Neural progenitor cell (in vitro differentiated cells): ENCODE measurements around the gene GTF3C4. TPM values are rescaled to one million over a fixed set of nuclear protein-coding genes. Genes with fewer than 3 reads are reported as not detected.

Experiments used
- DNase-seq: peaks from one replicate; pipeline ENCODE4 v3.0.0-alpha.2; 2016; ENCODE audit warnings: low spot score
- H2AFZ ChIP-seq: fragments of 200-600 bp; sonication (generic); replicated peaks from 2 replicates; pipeline ENCODE4 v1.6.1; 2016; ENCODE audit warnings: antibody characterized with exemption
- H3F3A ChIP-seq: fragments of 200-600 bp; sonication (generic); 2 replicates; pipeline ENCODE4 v1.6.1; 2016; ENCODE audit warnings: antibody characterized with exemption, low read depth
- H3K27ac ChIP-seq: fragments of 200-600 bp; sonication (generic); 2 replicates; pipeline ENCODE4 v1.5.1; 2016; ENCODE audit warnings: mild to moderate bottlenecking
- H3K27me3 ChIP-seq: fragments of 200-600 bp; sonication (generic); 2 replicates; pipeline ENCODE4 v1.6.1; 2016; ENCODE audit warnings: mild to moderate bottlenecking, moderate library complexity
- H3K36me3 ChIP-seq: fragments of 200-600 bp; sonication (generic); 2 replicates; pipeline ENCODE4 v1.5.1; 2016
- H3K4me1 ChIP-seq: fragments of 200-600 bp; sonication (generic); 2 replicates; pipeline ENCODE4 v1.6.1; 2016; ENCODE audit warnings: mixed run types
- H3K4me2 ChIP-seq: fragments of 200-600 bp; sonication (generic); 2 replicates; pipeline ENCODE4 v1.6.1; 2016
- H3K4me3 ChIP-seq: fragments of 200-600 bp; sonication (generic); 2 replicates; pipeline ENCODE4 v1.5.1; 2016
- H3K79me2 ChIP-seq: fragments of 200-600 bp; sonication (generic); 2 replicates; pipeline ENCODE4 v1.6.1; 2016; ENCODE audit warnings: low read depth
- H3K9ac ChIP-seq: fragments of 200-600 bp; sonication (generic); 2 replicates; pipeline ENCODE4 v1.6.1; 2016
- H3K9me3 ChIP-seq: fragments of 200-600 bp; sonication (generic); 2 replicates; pipeline ENCODE4 v1.5.1; 2016; ENCODE audit warnings: low read depth
- H4K20me1 ChIP-seq: fragments of 200-600 bp; sonication (generic); 2 replicates; pipeline ENCODE4 v1.6.1; 2016; ENCODE audit warnings: low read depth
- H3K27ac Mint-ChIP-seq: 3 replicates; pipeline ENCODE4 v1.8.0; 2021; ENCODE audit warnings: mixed read lengths
- H3K27me3 Mint-ChIP-seq: 2 replicates; pipeline ENCODE4 v1.8.0; 2022; ENCODE audit warnings: low read depth, mild to moderate bottlenecking, inconsistent platforms, moderate library complexity, mixed read lengths; ENCODE audit not compliant: insufficient read depth
- H3K36me3 Mint-ChIP-seq: 3 replicates; pipeline ENCODE4 v1.8.0; 2021; ENCODE audit warnings: mixed read lengths
- H3K4me1 Mint-ChIP-seq: 3 replicates; pipeline ENCODE4 v1.8.0; 2021; ENCODE audit warnings: mixed read lengths
- H3K4me3 Mint-ChIP-seq: 3 replicates; pipeline ENCODE4 v1.8.0; 2021; ENCODE audit warnings: mild to moderate bottlenecking, moderate library complexity, mixed read lengths
- H3K9me3 Mint-ChIP-seq: 3 replicates; pipeline ENCODE4 v1.8.0; 2020; ENCODE audit warnings: mixed read lengths
- CTCF ChIP-seq: fragments of 200-600 bp; sonication (generic); IDR thresholded peaks from 2 replicates; pipeline ENCODE4 v1.5.1; 2017; ENCODE audit warnings: antibody characterized with exemption, mild to moderate bottlenecking
- EZH2 ChIP-seq: fragments of 200-600 bp; sonication (generic); IDR thresholded peaks from 2 replicates; pipeline ENCODE4 v1.6.1; 2017; ENCODE audit warnings: antibody characterized with exemption, mild to moderate bottlenecking, moderate library complexity
- EZH2phosphoT487 ChIP-seq: fragments of 200-600 bp; sonication (generic); IDR thresholded peaks from 2 replicates; pipeline ENCODE4 v1.6.1; 2017; ENCODE audit warnings: antibody characterized with exemption
- total RNA-seq: library from RNA; depleted of rRNA; stranded (reverse); fragments of >200 nt; gene quantifications from 2 replicates; pipeline ENCODE4 v1.2.3, GENCODE V29; 2015; ENCODE audit warnings: low replicate concordance

Gene GTF3C4
- total RNA-seq, 1 donor from 2014 or later = 31.4 TPM

GRCh38 chr9:132739710-132740310, 69.5 kb downstream of the GTF3C4 start:
- Histone ChIP-seq H3F3A (peaks cover 8% of the 10 kb centered on the region), H3K27me3 (peaks cover 59% of the 10 kb centered on the region), H3K36me3 (no peaks in the 10 kb centered on the region), H2AFZ (no peak overlapping the region), H3K27ac (no peak overlapping the region), H3K4me2 (no peak overlapping the region), H3K79me2 (no peaks in the 10 kb centered on the region), H4K20me1 (peaks cover 21% of the 10 kb centered on the region), H3K4me3 (no peak overlapping the region), H3K9me3 (no peaks in the 10 kb centered on the region), H3K4me1 (peaks cover 22% of the 10 kb centered on the region), H3K9ac (no peak overlapping the region)
- H3K9me3 Mint-ChIP-seq = no peaks in the 10 kb centered on the region
- peaks cover 22% of the 10 kb centered on the region for H3K27me3 Mint-ChIP-seq
- H3K4me1 Mint-ChIP-seq = peaks cover 24% of the 10 kb centered on the region
- DNase-seq = no peak
- H3K4me3 Mint-ChIP-seq = no peak overlapping the region
- TF ChIP-seq EZH2 (no peak), CTCF (no peak), EZH2phosphoT487 (no peak)
- H3K27ac Mint-ChIP-seq = no peak overlapping the region
- no peaks in the 10 kb centered on the region for H3K36me3 Mint-ChIP-seq

DNA sequence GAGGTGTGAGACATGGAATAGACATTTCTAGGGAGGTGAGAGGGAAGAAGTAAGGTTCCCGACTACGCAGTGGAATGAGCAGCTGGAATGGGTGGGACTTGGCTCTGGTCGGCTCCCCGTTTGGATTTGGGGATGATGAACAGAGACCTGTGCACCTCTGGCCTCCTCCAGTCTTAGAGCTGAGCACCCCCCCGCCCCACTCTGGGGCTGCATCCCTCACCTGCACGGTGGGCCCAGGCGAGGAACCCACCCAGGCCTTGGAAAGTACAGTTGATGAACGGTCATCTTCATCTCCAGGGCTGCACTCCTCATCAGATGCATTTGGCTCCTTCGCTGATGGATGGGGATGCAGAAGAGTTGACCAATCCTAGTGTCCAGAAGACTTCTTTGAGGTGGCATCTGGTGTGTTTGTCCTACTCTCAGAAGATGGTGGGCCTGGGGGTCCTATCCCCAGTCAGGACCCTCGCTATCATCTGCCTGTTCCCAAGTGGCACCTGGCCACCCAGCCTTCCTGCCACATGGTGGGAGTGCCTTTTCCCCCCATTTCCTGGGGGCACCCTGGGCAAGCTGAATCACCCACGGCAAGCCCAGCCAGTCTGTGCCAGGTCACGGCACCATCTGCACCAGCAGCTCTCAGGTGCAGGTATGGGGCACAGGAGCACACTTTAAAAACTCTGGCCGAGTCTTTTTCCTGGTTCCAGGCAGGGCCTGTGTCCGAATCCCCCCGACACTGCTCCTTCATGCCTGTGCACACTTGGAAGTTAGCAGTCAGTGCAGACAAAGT, 70.5 kb downstream of the GTF3C4 start:
- Mint-ChIP-seq H3K27me3 (peaks cover 27% of the 10 kb centered on the region), H3K4me1 (peaks cover 33% of the 10 kb centered on the region)
- H3K27me3 ChIP-seq = peaks cover 68% of the 10 kb centered on the region

GRCh38 chr9:132742821-132743311, 72.6 kb downstream of the GTF3C4 start:
- peaks cover 31% of the 10 kb centered on the region for H4K20me1 ChIP-seq
- DNase-seq = no peak
- Mint-ChIP-seq H3K36me3 (no peaks in the 10 kb centered on the region), H3K27ac (no peak overlapping the region), H3K4me1 (peaks cover 38% of the 10 kb centered on the region), H3K4me3 (peak overlapping the region; percentile 73), H3K9me3 (no peaks in the 10 kb centered on the region), H3K27me3 (peaks cover 35% of the 10 kb centered on the region)
- no peak overlapping the region for H3K9ac ChIP-seq
- H3F3A ChIP-seq = peaks cover 20% of the 10 kb centered on the region
- H3K27me3 ChIP-seq = peaks cover 82% of the 10 kb centered on the region
- H3K79me2 ChIP-seq = no peaks in the 10 kb centered on the region
- H3K36me3 ChIP-seq = no peaks in the 10 kb centered on the region
- no peak for TF ChIP-seq EZH2phosphoT487
- TF ChIP-seq EZH2 = no peak
- TF ChIP-seq CTCF = no peak
- H3K27ac ChIP-seq = no peak overlapping the region
- no peak overlapping the region for H3K4me3 ChIP-seq
- peak overlapping the region; percentile 12 for H3K4me2 ChIP-seq
- H3K9me3 ChIP-seq = no peaks in the 10 kb centered on the region
- H3K4me1 ChIP-seq = peaks cover 34% of the 10 kb centered on the region
- H2AFZ ChIP-seq = no peak overlapping the region

More for the DNA sequence above, 70.5 kb downstream of the GTF3C4 start:
- Mint-ChIP-seq H3K9me3 (no peaks in the 10 kb centered on the region), H3K36me3 (no peaks in the 10 kb centered on the region), H3K4me3 (no peak overlapping the region), H3K27ac (no peak overlapping the region)
- no peak overlapping the region for H2AFZ ChIP-seq
- no peak overlapping the region for H3K27ac ChIP-seq
- peaks cover 17% of the 10 kb centered on the region for H3F3A ChIP-seq
- no peaks in the 10 kb centered on the region for H3K36me3 ChIP-seq
- no peaks in the 10 kb centered on the region for H3K9me3 ChIP-seq
- H3K9ac ChIP-seq = no peak overlapping the region
- peaks cover 28% of the 10 kb centered on the region for H4K20me1 ChIP-seq
- TF ChIP-seq EZH2 = no peak
- no peak for TF ChIP-seq EZH2phosphoT487
- no peak for TF ChIP-seq CTCF
- H3K4me3 ChIP-seq = no peak overlapping the region
- DNase-seq = no peak
- H3K4me1 ChIP-seq = peaks cover 31% of the 10 kb centered on the region
- H3K4me2 ChIP-seq = no peak overlapping the region
- H3K79me2 ChIP-seq = no peaks in the 10 kb centered on the region
